A549 (cell line): Measurements from ENCODE around the gene MGLL.

Experiments used
- CBX2 ChIP-seq: fragments of 200-600 bp; sonication (generic); IDR thresholded peaks from 2 replicates; pipeline ENCODE4 v1.6.1; 2016; ENCODE audit warnings: low read depth, mild to moderate bottlenecking, borderline replicate concordance
- HDAC2 ChIP-seq: fragments of 200-600 bp; sonication (generic); IDR thresholded peaks from 2 replicates; pipeline ENCODE4 v1.6.1; 2016
- KDM1A ChIP-seq: fragments of 200-600 bp; sonication (generic); IDR thresholded peaks from 2 replicates; pipeline ENCODE4 v1.6.1; 2016; ENCODE audit warnings: low read depth, mild to moderate bottlenecking
- POLR2A ChIP-seq: IDR thresholded peaks from 2 replicates; pipeline ENCODE4 v1.6.1; 2012; ENCODE audit warnings: mild to moderate bottlenecking, low read length
- SMC3 ChIP-seq: fragments of >200 bp; sonication (Bioruptor Twin); formaldehyde crosslinking; IDR thresholded peaks from 3 replicates; pipeline ENCODE4 v1.6.1; 2018; ENCODE audit warnings: inconsistent platforms
- TFCP2L1 ChIP-seq: fragments of 250-450 bp; sonication (Bioruptor Pico); IDR thresholded peaks from 2 replicates; pipeline ENCODE4 v1.5.0; 2021; ENCODE audit warnings: mild to moderate bottlenecking
- TF ChIP-seq, protein P1 (sequence below): fragments of >200 bp; sonication (Bioruptor Twin); formaldehyde crosslinking; IDR thresholded peaks from 3 replicates; pipeline ENCODE4 v1.5.1; 2016
- TF ChIP-seq, protein P2 (sequence below): fragments of 250-450 bp; sonication (Bioruptor Pico); IDR thresholded peaks from 2 replicates; pipeline ENCODE4 v1.5.0; 2021; ENCODE audit warnings: mild to moderate bottlenecking, moderate library complexity, borderline replicate concordance

- TF ChIP-seq, protein P1, sequence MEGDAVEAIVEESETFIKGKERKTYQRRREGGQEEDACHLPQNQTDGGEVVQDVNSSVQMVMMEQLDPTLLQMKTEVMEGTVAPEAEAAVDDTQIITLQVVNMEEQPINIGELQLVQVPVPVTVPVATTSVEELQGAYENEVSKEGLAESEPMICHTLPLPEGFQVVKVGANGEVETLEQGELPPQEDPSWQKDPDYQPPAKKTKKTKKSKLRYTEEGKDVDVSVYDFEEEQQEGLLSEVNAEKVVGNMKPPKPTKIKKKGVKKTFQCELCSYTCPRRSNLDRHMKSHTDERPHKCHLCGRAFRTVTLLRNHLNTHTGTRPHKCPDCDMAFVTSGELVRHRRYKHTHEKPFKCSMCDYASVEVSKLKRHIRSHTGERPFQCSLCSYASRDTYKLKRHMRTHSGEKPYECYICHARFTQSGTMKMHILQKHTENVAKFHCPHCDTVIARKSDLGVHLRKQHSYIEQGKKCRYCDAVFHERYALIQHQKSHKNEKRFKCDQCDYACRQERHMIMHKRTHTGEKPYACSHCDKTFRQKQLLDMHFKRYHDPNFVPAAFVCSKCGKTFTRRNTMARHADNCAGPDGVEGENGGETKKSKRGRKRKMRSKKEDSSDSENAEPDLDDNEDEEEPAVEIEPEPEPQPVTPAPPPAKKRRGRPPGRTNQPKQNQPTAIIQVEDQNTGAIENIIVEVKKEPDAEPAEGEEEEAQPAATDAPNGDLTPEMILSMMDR = no peak
- TF ChIP-seq POLR2A (no peak), CBX2 (no peak), KDM1A (no peak), TFCP2L1 (no peak), SMC3 (no peak), HDAC2 (no peak)
- TF ChIP-seq, protein P2, sequence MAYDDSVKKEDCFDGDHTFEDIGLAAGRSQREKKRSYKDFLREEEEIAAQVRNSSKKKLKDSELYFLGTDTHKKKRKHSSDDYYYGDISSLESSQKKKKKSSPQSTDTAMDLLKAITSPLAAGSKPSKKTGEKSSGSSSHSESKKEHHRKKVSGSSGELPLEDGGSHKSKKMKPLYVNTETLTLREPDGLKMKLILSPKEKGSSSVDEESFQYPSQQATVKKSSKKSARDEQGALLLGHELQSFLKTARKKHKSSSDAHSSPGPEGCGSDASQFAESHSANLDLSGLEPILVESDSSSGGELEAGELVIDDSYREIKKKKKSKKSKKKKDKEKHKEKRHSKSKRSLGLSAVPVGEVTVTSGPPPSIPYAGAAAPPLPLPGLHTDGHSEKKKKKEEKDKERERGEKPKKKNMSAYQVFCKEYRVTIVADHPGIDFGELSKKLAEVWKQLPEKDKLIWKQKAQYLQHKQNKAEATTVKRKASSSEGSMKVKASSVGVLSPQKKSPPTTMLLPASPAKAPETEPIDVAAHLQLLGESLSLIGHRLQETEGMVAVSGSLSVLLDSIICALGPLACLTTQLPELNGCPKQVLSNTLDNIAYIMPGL (CRISPR knock-in tag) = no peak
Measured at GRCh38 chr3:127788451-127788909, 33.8 kb downstream of the MGLL start.
